Stimulated activated naive CD8-positive, alpha-beta T cell treated with anti-CD3 and anti-CD28 coated beads, Interleukin-15, Interleukin-2, amounts not matched to agents 100 U/mL and 50 U/mL, for 24 hours (primary cell): ENCODE data around the gene NAGLU.
A peak's percentile ranks its signal among the peaks of the same experiment; 100 is the strongest.
"Not testable (repeated sequence)": the region's sequence is repeated elsewhere in the genome, so short reads cannot be mapped to it uniquely, and the experiment has no call there.

ENCODE experiments used
- ATAC-seq: fragments of 150-1000 bp; cut with Tn5 transposase; one replicate; pipeline ENCODE4 v1.10.0; 2021
- DNase-seq: peaks from one replicate; pipeline ENCODE4 v3.0.0; 2021

Gene NAGLU

GRCh38 chr17:42545755-42546505 is 9.9 kb downstream of the NAGLU start:
- DNase-seq, ATAC-seq: not testable (repeated sequence)

- no peak for ATAC-seq
- DNase-seq: no peak
Measured at GRCh38 chr17:42547001-42547461, 11.0 kb downstream of the NAGLU start.

GRCh38 chr17:42547698-42548069 is 11.6 kb downstream of the NAGLU start:
- ATAC-seq: no peak

GRCh38 chr17:42548070-42548837 is 12.2 kb downstream of the NAGLU start:
- peak; percentile 87 for DNase-seq

More at GRCh38 chr17:42547698-42548069, 11.6 kb downstream of the NAGLU start:
- DNase-seq: no peak

GRCh38 chr17:42548993-42549755 is 13.1 kb downstream of the NAGLU start:
- DNase-seq (no peak), ATAC-seq (no peak)

More at GRCh38 chr17:42548070-42548837, 12.2 kb downstream of the NAGLU start:
- peak; percentile 74 for ATAC-seq

- not testable (repeated sequence) for ATAC-seq, DNase-seq
Measured at GRCh38 chr17:42552736-42553135, 16.7 kb downstream of the NAGLU start, which contains the start of gene HSD17B1. TSS of gene HSD17B1 (plus strand) at chr17:42552923. CDS start at chr17:42552934, 11 bp downstream.

GRCh38 chr17:42553161-42553818 is 17.2 kb downstream of the NAGLU start:
- DNase-seq (no peak), ATAC-seq (no peak)

GRCh38 chr17:42553866-42554249 is 17.8 kb downstream of the NAGLU start:
- ATAC-seq (no peak), DNase-seq (peak; percentile 33)

- DNase-seq (peak; percentile 89), ATAC-seq (peak; percentile 93)
Measured at GRCh38 chr17:42554250-42555121, 18.4 kb downstream of the NAGLU start.

- ATAC-seq (no peak), DNase-seq (no peak)
Measured at GRCh38 chr17:42555122-42555622, 19.1 kb downstream of the NAGLU start.

- not testable (repeated sequence) for ATAC-seq
Measured at GRCh38 chr17:42555961-42556617, 20.0 kb downstream of the NAGLU start.

GRCh38 chr17:42559075-42559474 is 23.0 kb downstream of the NAGLU start:
- ATAC-seq (no peak), DNase-seq (no peak)

More at GRCh38 chr17:42555961-42556617, 20.0 kb downstream of the NAGLU start:
- not testable (repeated sequence) for DNase-seq

- ATAC-seq: no peak
- no peak for DNase-seq
Measured at GRCh38 chr17:42560246-42560645, 24.2 kb downstream of the NAGLU start.

GRCh38 chr17:42561897-42562387 is 25.9 kb downstream of the NAGLU start, which contains the start of gene COASY:
TSS of gene COASY (plus strand) at chr17:42562148. CDS start at chr17:42562623, 475 bp downstream.
- ATAC-seq: peak; percentile 67
- DNase-seq: peak; percentile 95

- DNase-seq (no peak), ATAC-seq (no peak)
Measured at GRCh38 chr17:42562388-42563142, 26.5 kb downstream of the NAGLU start.

GRCh38 chr17:42563143-42563509 is 27.1 kb downstream of the NAGLU start:
- no peak for DNase-seq
- no peak for ATAC-seq

- DNase-seq: no peak
- ATAC-seq: no peak
Measured at GRCh38 chr17:42563543-42563942, 27.5 kb downstream of the NAGLU start.

- ATAC-seq: no peak
Measured at GRCh38 chr17:42563950-42564349, 27.9 kb downstream of the NAGLU start.

More at GRCh38 chr17:42563950-42564349, 27.9 kb downstream of the NAGLU start:
- DNase-seq: no peak
